Esophagus muscularis mucosa (tissue), 4 donors: ENCODE results near the gene PLXNA4.

Experiments used
- CTCF ChIP-seq, 3 experiments: fragments of 200-600 bp in 2 of 3; fragments of 450-650 bp in 1 of 3; sonication (generic) in 2 of 3; IDR thresholded peaks; one replicate each; pipeline ENCODE4 v1.5.1; 2017 to 2019; ENCODE audit warnings: antibody characterized with exemption in 3 of 3, mild to moderate bottlenecking in 2 of 3, moderate library complexity in 1 of 3
- EP300 ChIP-seq: sonication (generic); formaldehyde crosslinking; IDR thresholded peaks from one replicate; pipeline ENCODE4 v1.6.1; 2017; ENCODE audit warnings: antibody characterized with exemption
- POLR2AphosphoS5 ChIP-seq, 2 donors: sonication (generic); formaldehyde crosslinking; IDR thresholded peaks; one replicate each; pipeline ENCODE4 v1.6.1; 2017; ENCODE audit warnings: antibody characterized with exemption in 2 of 2

- TF ChIP-seq CTCF (IDR thresholded peaks at IDR 0.05) (no peak), POLR2AphosphoS5 (IDR thresholded peaks at IDR 0.05) (no peak), EP300 (no peak)
Measured at GRCh38 chr7:132368246-132368900, 207.9 kb downstream of the PLXNA4 start.
